A549 treated with CpdA at 1 μM for 4 hours (cell line): ENCODE results near the gene SMIM11. TPM values are rescaled to one million over a fixed set of nuclear protein-coding genes. Genes with fewer than 3 reads are reported as not detected.

ENCODE experiments used
- total RNA-seq: library from RNA; stranded (reverse); fragments of 200-300 nt; extraction: Qiagen RNA extraction; gene quantifications from 5 replicates; pipeline ENCODE4 v1.2.3, GENCODE V29; 2022; ENCODE audit warnings: low read depth

The SMIM11 gene
- total RNA-seq: 2.7 to 25.8 TPM (median 12.4 TPM) in 5 replicates

GRCh38 chr21:34374940-34375618 lies at the start of gene SMIM11:
Gene SMIM11, plus strand, starts transcription at chr21:34375507. Its CDS starts 3,998 bp downstream, at chr21:34379505.

DNA sequence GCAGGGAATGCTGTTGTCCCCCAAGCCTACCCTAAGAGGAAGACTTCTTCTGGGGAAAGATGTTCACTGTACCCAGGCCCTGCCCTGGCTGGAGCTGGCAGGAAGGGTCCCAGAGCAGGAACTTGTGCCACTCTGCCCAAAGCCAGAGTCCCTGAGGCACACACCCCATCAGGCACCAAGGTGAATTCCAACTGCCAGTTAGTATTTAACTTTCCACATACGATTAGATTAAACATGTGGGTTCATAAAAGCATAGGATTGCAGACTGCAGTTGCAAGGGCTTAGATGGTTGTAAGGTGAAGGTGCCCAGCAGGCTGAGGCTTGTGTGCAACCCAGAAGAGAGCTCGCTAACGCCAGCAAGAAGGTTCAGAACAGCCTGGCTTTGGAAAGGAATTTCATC lies 11.6 kb upstream of the SMIM11 start, which contains the start of gene KCNE2:
Gene KCNE2, plus strand, starts transcription at position 274 of the 400 bp plus-strand sequence. CDS start 6,473 bp downstream, outside the sequence.

GRCh38 chr21:34423805-34424204 lies 48.5 kb downstream of the SMIM11 start, which contains the start of gene SMIM34:
Gene SMIM34, minus strand, starts transcription at chr21:34423951. Its CDS starts 112 bp downstream, at chr21:34423839.

Other genes with a start within 250 kb of the SMIM11 start
- not detected in 5 replicates for gene KCNE2, start 11.5 kb upstream of the SMIM11 start, total RNA-seq
- gene SMIM34, start 48.4 kb downstream of the SMIM11 start, total RNA-seq: not detected in 5 replicates
- gene KCNE1, start 136.7 kb downstream of the SMIM11 start, total RNA-seq: not detected in 5 replicates
- gene RCAN1, start 239.6 kb downstream of the SMIM11 start, total RNA-seq: 8.2 to 11.3 TPM (median 10.0 TPM) in 5 replicates